HepG2 (cell line): ENCODE data around the gene KHDC1. TPM values are rescaled to one million over a fixed set of nuclear protein-coding genes. Genes with fewer than 3 reads are reported as not detected.
"Not testable (repeated sequence)": the region's sequence is repeated elsewhere in the genome, so short reads cannot be mapped to it uniquely, and the experiment has no call there.

ENCODE experiments used
- ATAC-seq: fragments of 200-7000 bp; cut with Tn5 transposase; 3 replicates; pipeline ENCODE4 v1.9.1; 2020; ENCODE audit warnings: mild to moderate bottlenecking, moderate library complexity
- BruUV-seq: library from RNA; stranded (reverse); fragments of 400-500 nt; replicated peaks from 2 replicates; lab custom pipeline; 2021; lab: Mats Ljungman, UMichigan
- CTCF ChIA-PET: fragments of 300-600 bp; formaldehyde crosslinking; extraction: SDS; loops from one replicate; lab custom pipeline; 2021; ENCODE audit warnings: low total read pairs, inconsistent platforms, low intra/inter-chr PET ratio; lab: Yijun Ruan, JAX
- POLR2A ChIA-PET: fragments of 350-600 bp; sonication (Branson Sonifier 250); formaldehyde crosslinking; loops from one replicate; lab custom pipeline; 2020; ENCODE audit warnings: antibody characterized with exemption, inconsistent platforms; lab: Yijun Ruan, JAX
- DNase-seq: peaks from one replicate; pipeline ENCODE4 v3.0.0-alpha.2; 2015; ENCODE audit warnings: low spot score
- FAIRE-seq: peaks from 3 replicates; lab custom pipeline; 2011; peaks lifted over from hg19 to GRCh38; lab: Jason Lieb, UNC
- H2AFZ ChIP-seq: one replicate; pipeline ENCODE4 v1.6.1; 2011; ENCODE audit warnings: low read length, inconsistent platforms
- H3K27ac ChIP-seq: fragments of 300-600 bp; 3 replicates; pipeline ENCODE4 v1.8.0; 2011; ENCODE audit warnings: mixed run types, mild to moderate bottlenecking, mixed read lengths, low read length, inconsistent platforms; ENCODE audit not compliant: insufficient read depth; ENCODE audit errors: extremely low read length
- H3K27me3 ChIP-seq, 2 experiments: fragments of 200-600 bp in 1 of 2; 2 replicates in 1 of 2; 3 replicates in 1 of 2; pipeline versions ENCODE4 v1.6.0 to v1.8.0; 2011; ENCODE audit warnings: low read length in 2 of 2, mild to moderate bottlenecking in 2 of 2, moderate library complexity in 2 of 2, inconsistent platforms in 1 of 2; ENCODE audit not compliant: insufficient read depth in 2 of 2, control insufficient read depth in 1 of 2
- H3K36me3 ChIP-seq, 2 experiments: fragments of 200-600 bp in 1 of 2; replicated peaks in 1 of 2; 2 replicates in 1 of 2; 3 replicates in 1 of 2; pipeline versions ENCODE4 v1.5.1 to v1.8.0; 2011; ENCODE audit warnings: low read length in 2 of 2, inconsistent platforms in 1 of 2; ENCODE audit not compliant: insufficient read depth in 2 of 2, control insufficient read depth in 1 of 2
- H3K4me1 ChIP-seq: 2 replicates; pipeline ENCODE4 v1.5.1; 2012; ENCODE audit warnings: low read length, inconsistent platforms; ENCODE audit not compliant: insufficient read depth
- H3K4me2 ChIP-seq: 2 replicates; pipeline ENCODE4 v1.6.0; 2011; ENCODE audit warnings: low read depth, low read length, inconsistent platforms
- H3K4me3 ChIP-seq, 3 experiments: fragments of 200-600 bp in 1 of 3; sonication (generic), shearing (Covaris generic) in 1 of 3; replicated peaks in 1 of 3; 2 replicates each; pipeline ENCODE4 v1.5.1; 2011 to 2016; ENCODE audit warnings: low read length in 3 of 3, inconsistent platforms in 2 of 3, low read depth in 2 of 3, mild to moderate bottlenecking in 2 of 3, control low read depth in 1 of 3, mixed read lengths in 1 of 3; ENCODE audit not compliant: insufficient read depth in 1 of 3
- H3K79me2 ChIP-seq: one replicate; pipeline ENCODE4 v1.6.1; 2011; ENCODE audit warnings: low read length, inconsistent platforms; ENCODE audit not compliant: insufficient read depth
- H3K9ac ChIP-seq: 2 replicates; pipeline ENCODE4 v1.6.0; 2011; ENCODE audit warnings: mild to moderate bottlenecking, low read depth, low read length, inconsistent platforms; ENCODE audit not compliant: insufficient read depth
- H3K9me3 ChIP-seq: 2 replicates; pipeline ENCODE4 v1.5.1; 2012; ENCODE audit warnings: mild to moderate bottlenecking, low read length
- H4K20me1 ChIP-seq: 2 replicates; pipeline ENCODE4 v1.6.0; 2011; ENCODE audit warnings: inconsistent platforms, mild to moderate bottlenecking, low read length, moderate library complexity; ENCODE audit not compliant: insufficient read depth
- FOXP4 ChIP-seq: sonication (generic); formaldehyde crosslinking; IDR thresholded peaks from 2 replicates; pipeline ENCODE4 v1.4.0; 2020; ENCODE audit warnings: missing genetic modification reagents
- HDAC6 ChIP-seq: fragments of 200-600 bp; sonication (generic); IDR thresholded peaks from 2 replicates; pipeline ENCODE4 v1.7.0; 2017; ENCODE audit warnings: mild to moderate bottlenecking, antibody characterized with exemption, low read length, low read depth
- HNF4G ChIP-seq, 2 experiments: sonication (generic) in 1 of 2; formaldehyde crosslinking in 1 of 2; IDR thresholded peaks; 2 replicates each; pipeline versions ENCODE4 v1.4.0 to v1.6.1; 2011 to 2020; ENCODE audit warnings: borderline replicate concordance in 2 of 2, low read depth in 2 of 2, mild to moderate bottlenecking in 2 of 2, low read length in 1 of 2, missing genetic modification reagents in 1 of 2, moderate library complexity in 1 of 2
- JUN ChIP-seq: sonication (generic); formaldehyde crosslinking; IDR thresholded peaks from 2 replicates; pipeline ENCODE4 v1.4.0; 2020; ENCODE audit warnings: mild to moderate bottlenecking, missing genetic modification reagents
- SIN3A ChIP-seq: IDR thresholded peaks from 2 replicates; pipeline ENCODE4 v1.6.1; 2011; ENCODE audit warnings: low read depth, mild to moderate bottlenecking, control low read depth, low read length, borderline replicate concordance
- ZNF615 ChIP-seq: sonication (generic); formaldehyde crosslinking; IDR thresholded peaks from 2 replicates; pipeline ENCODE4 v1.5.0; 2020; ENCODE audit warnings: mild to moderate bottlenecking, missing genetic modification reagents, borderline replicate concordance
- WGBS: methylation state at CpG from one replicate; pipeline ENCODE4 v1.1.6; 2017; ENCODE audit warnings: low lambda C conversion rate; 5-methylcytosine and 5-hydroxymethylcytosine counted together
- in situ Hi-C: cut with HindIII; loops from 2 replicates; pipeline ENCODE4 v1.10.0; 2017; ENCODE audit warnings: low pct_unique_long_range_greater_than_20kb; ENCODE audit not compliant: extremely low pct_ligation_motif_present
- intact Hi-C: fragments of 100-400 bp; cut with micrococcal nuclease; formaldehyde crosslinking; loops from one replicate; pipeline ENCODE4 v1.10.0; 2022; ENCODE audit not compliant: unreplicated experiment
- polyA plus RNA-seq, 8 experiments: library from polyadenylated mRNA; depleted of rRNA in 3 of 8; stranded (reverse) in 7 of 8; unstranded in 1 of 8; fragments of >200 nt; fragmentation: Illumina TruSeq in 4 of 8; extraction: Trizol in 4 of 8; gene quantifications; 2 replicates each; pipeline versions ENCODE4 v1.2.1 to v1.2.3, GENCODE V29; 2011 to 2016; ENCODE audit warnings: low read depth in 4 of 8, missing spikeins in 1 of 8, mixed read lengths in 1 of 8; ENCODE audit not compliant: insufficient read depth in 1 of 8
- total RNA-seq, 5 experiments: library from RNA; depleted of rRNA; stranded (reverse); fragments of >200 nt; fragmentation: Illumina TruSeq; extraction: Trizol; gene quantifications; 2 replicates each; pipeline ENCODE4 v1.2.3, GENCODE V29; 2016; ENCODE audit warnings: low read depth in 1 of 5
- TF ChIP-seq, protein P1 (sequence below): IDR thresholded peaks from 2 replicates; pipeline ENCODE4 v1.6.1; 2016; ENCODE audit warnings: missing compliant biosample characterization, missing genetic modification reagents, borderline replicate concordance

Gene KHDC1
- total and polyA plus RNA-seq, 2 of the 13 experiments (the other 11 are each of a cell fraction or from before 2014, with no cell fraction given), result not detected

GRCh38 chr6:73234733-73235132, 28.3 kb downstream of the KHDC1 start:
- Histone ChIP-seq H2AFZ (no peak overlapping the region), H4K20me1 (0 out of 2 replicates have a peak, but pooled peaks cover 3% of the 10 kb centered on the region), H3K9me3 (no peaks in the 10 kb centered on the region), H3K27ac (no peak overlapping the region), H3K36me3 (no peaks in the 10 kb centered on the region), H3K27me3 (0 out of 5 replicates have a peak, but pooled peaks cover 0 to 4% of the 10 kb centered on the region in 2 experiments), H3K9ac (no peak overlapping the region), H3K79me2 (no peaks in the 10 kb centered on the region), H3K4me2 (no peak overlapping the region), H3K4me3 (no peak overlapping the region), H3K4me1 (no peaks in the 10 kb centered on the region)
- FAIRE-seq (no peak), ATAC-seq (no peak), DNase-seq (no peak)
- intact Hi-C loops, result no loop called here
- in situ Hi-C loops, result no loop called here
- WGBS, result 5% methylated on average over 1 of the region's 1 CpG
- POLR2A ChIA-PET, result no interaction called here
- no peak for TF ChIP-seq SIN3A
- no peak for TF ChIP-seq FOXP4 (CRISPR knock-in tag)
- TF ChIP-seq JUN, result no peak
- TF ChIP-seq, protein P1, sequence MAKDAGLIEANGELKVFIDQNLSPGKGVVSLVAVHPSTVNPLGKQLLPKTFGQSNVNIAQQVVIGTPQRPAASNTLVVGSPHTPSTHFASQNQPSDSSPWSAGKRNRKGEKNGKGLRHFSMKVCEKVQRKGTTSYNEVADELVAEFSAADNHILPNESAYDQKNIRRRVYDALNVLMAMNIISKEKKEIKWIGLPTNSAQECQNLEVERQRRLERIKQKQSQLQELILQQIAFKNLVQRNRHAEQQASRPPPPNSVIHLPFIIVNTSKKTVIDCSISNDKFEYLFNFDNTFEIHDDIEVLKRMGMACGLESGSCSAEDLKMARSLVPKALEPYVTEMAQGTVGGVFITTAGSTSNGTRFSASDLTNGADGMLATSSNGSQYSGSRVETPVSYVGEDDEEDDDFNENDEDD (CRISPR knock-in tag), result no peak
- no peak for TF ChIP-seq ZNF615 (CRISPR knock-in tag)
- TF ChIP-seq HDAC6, result no peak
- no peak for TF ChIP-seq HNF4G (IDR thresholded peaks at IDR 0.05; ENCODE audit: borderline replicate concordance, low read depth, low read length)
- TF ChIP-seq HNF4G (CRISPR knock-in tag; IDR thresholded peaks at IDR 0.05; ENCODE audit: borderline replicate concordance, low read depth), result no peak
- CTCF ChIA-PET, result no interaction called here
- BruUV-seq, result no TSS peak

DNA sequence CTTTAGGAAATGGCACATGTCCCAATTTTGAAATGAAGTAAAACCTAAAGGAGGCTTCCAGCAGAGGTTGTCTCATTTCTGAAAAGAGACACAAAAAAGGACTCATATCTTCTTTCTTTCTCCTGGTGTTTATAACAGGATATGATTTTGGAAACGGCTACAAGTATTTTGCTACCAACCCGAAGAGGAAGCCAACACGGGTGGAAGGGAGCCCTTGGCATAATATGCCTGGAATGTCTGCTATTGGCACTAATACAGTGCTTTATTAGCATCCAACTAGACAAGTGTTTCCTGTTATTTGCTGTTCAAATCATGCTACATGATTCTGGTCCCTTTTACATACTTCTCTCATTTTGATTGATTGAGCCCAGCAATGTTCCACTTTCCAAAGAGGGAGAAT, 29.0 kb downstream of the KHDC1 start:
- POLR2A ChIA-PET, in situ Hi-C loops, FAIRE-seq: not testable (repeated sequence)

More for the DNA sequence above, 29.0 kb downstream of the KHDC1 start:
- H2AFZ ChIP-seq, H3K9me3 ChIP-seq, H4K20me1 ChIP-seq, H3K9ac ChIP-seq, H3K4me1 ChIP-seq, CTCF ChIA-PET, ATAC-seq, intact Hi-C loops, H3K79me2 ChIP-seq, H3K27ac ChIP-seq, H3K4me2 ChIP-seq, DNase-seq, H3K27me3 ChIP-seq, BruUV-seq, H3K36me3 ChIP-seq, H3K4me3 ChIP-seq: not testable (repeated sequence)
- 0% methylated on average over 3 of the region's 3 CpGs for WGBS
